ENCODE data around the gene DNMBP.

DNA sequence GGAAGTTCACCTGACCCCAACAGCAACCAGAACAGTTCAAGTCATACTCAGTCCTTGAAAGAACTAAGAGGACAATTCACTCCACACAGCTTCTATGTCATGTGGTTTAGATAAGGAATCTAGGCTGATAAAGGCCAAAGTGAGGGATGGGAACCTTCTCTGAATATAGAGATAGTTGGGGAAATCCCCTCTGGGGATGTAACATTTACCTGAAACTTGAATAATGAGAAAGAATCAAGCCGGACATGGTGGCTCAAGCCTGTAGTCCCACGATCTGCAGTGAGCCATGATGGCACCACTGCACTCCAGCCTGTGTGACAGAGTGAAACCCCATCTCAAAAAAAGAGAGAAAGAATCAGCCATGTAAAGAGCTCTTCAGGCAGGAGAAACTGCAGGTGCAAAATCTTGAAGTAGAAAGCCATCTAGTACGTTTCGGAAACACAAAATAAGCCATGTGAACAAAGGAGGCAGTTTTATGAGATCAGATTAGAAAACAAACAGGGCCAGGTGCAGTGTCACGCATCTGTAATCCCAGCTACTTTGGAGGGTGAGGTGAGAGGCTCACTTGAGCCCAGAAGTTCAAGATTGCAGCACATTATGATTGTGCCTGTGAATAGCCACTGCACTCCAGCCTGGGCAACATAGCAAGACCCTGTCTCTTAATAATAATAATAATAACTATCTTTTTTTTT lies 4.5 kb upstream of the DNMBP start:
- TF ChIP-seq JUN (IDR thresholded peaks at IDR 0.05; ENCODE audit: borderline replicate concordance, insufficient read depth, insufficient read length, low read depth) (no peak), POLR2A (IDR thresholded peaks at IDR 0.05; ENCODE audit: low read depth, low read length) (no peak), POLR2AphosphoS5 (IDR thresholded peaks at IDR 0.05; ENCODE audit: insufficient read depth, low read depth, low read length) (no peak), EZH2 (IDR thresholded peaks at IDR 0.05; ENCODE audit: borderline replicate concordance, low read depth, low read length, severe bottlenecking) (no peak), MAX (IDR thresholded peaks at IDR 0.05; ENCODE audit: insufficient read depth, insufficient read length) (no peak)
- TF ChIP-seq, protein P1, sequence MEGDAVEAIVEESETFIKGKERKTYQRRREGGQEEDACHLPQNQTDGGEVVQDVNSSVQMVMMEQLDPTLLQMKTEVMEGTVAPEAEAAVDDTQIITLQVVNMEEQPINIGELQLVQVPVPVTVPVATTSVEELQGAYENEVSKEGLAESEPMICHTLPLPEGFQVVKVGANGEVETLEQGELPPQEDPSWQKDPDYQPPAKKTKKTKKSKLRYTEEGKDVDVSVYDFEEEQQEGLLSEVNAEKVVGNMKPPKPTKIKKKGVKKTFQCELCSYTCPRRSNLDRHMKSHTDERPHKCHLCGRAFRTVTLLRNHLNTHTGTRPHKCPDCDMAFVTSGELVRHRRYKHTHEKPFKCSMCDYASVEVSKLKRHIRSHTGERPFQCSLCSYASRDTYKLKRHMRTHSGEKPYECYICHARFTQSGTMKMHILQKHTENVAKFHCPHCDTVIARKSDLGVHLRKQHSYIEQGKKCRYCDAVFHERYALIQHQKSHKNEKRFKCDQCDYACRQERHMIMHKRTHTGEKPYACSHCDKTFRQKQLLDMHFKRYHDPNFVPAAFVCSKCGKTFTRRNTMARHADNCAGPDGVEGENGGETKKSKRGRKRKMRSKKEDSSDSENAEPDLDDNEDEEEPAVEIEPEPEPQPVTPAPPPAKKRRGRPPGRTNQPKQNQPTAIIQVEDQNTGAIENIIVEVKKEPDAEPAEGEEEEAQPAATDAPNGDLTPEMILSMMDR (IDR thresholded peaks at IDR 0.05; ENCODE audit: extremely low read depth in 1 of 2, insufficient read depth in 1 of 2, low read depth in 1 of 2, low read length in 2 of 2): no peak

Measured in endothelial cell of umbilical vein (primary cell).